Measurements from ENCODE around the gene DPF3.

DPF3 gene

DNA sequence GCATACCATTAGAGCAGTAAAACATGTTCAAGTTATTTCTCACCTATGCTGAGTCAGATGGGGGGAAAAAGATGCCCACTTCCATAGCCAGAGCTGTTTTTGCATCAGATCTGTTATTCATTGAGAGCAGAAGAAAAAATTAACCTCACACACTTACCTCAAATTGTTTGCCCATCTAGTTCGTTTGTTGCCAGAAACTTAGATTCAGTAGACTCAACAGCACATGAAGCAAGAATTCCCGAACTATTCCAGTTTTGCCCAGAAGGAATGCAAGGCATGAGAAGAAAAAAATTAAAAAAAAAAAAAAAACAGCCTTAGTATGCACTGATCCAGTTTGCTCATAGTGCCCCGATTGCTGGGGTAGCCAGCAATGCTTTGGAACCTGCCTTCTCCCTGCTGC is 12.4 kb upstream of the DPF3 start:
- no peak overlapping the region for H3K27ac ChIP-seq (ENCODE audit: low read depth, low read length)
- H3K4me2 ChIP-seq (ENCODE audit: low read depth, low read length, poor library complexity, severe bottlenecking) = no peak overlapping the region
- no peak overlapping the region for H3K4me3 ChIP-seq (ENCODE audit: insufficient read depth, low read length, poor library complexity, severe bottlenecking)

DNA sequence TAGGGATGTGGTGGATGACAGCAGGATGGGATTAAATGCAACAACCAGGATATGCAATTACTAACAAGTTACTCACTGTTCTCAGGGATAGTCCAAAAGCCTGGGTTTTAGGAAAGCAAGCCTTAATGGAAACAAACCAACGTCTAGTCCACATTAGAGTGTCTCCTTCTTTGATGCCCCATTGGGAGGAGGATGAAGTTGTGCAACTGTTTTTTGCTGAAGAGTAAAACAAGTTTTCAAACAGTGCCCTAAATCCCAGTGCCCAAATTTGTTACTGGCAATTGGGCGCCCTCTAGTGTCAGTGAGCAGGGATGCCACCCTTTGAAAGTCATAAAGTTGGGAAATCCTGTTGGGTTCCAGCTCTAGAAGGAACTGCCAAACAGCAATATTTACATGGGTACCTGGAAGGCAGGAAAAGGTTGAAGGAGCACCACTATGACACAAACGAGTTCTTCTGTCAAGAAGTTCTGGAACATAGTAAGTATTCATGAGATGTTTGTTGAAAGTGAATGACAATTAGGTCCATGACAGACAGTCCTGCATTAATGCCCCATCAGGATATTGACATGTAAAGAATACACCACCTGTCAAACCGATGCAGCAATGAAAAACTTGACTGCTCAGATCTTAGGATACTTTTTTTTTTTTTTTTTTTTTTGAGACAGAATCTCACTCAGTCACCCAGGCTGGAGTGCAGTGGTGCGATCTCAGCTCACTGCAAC is 11.1 kb upstream of the DPF3 start:
- Histone ChIP-seq H3K4me3 (ENCODE audit: insufficient read depth, low read length, poor library complexity, severe bottlenecking) (no peak overlapping the region), H3F3A (ENCODE audit: insufficient read depth) (no peaks in the 10 kb centered on the region), H3K9me2 (replicated peaks; ENCODE audit: insufficient read depth, low read length) (no peaks in the 10 kb centered on the region), H4K20me1 (ENCODE audit: low read depth, low read length) (no peaks in the 10 kb centered on the region), H3K27ac (ENCODE audit: low read depth, low read length) (no peak overlapping the region), H3K27me3 (ENCODE audit: low read length) (no peaks in the 10 kb centered on the region), H3K79me2 (ENCODE audit: insufficient read depth, low read length) (no peaks in the 10 kb centered on the region), H3K36me3 (ENCODE audit: low read length) (no peaks in the 10 kb centered on the region), H3K9me3 (ENCODE audit: insufficient read depth, low read length) (no peaks in the 10 kb centered on the region), H3K9ac (ENCODE audit: low read length) (no peak overlapping the region), H3K4me2 (ENCODE audit: low read depth, low read length, poor library complexity, severe bottlenecking) (no peak overlapping the region), H2AFZ (ENCODE audit: low read depth, low read length, severe bottlenecking) (peak overlapping the region; percentile 3)
- TF ChIP-seq, protein P1, sequence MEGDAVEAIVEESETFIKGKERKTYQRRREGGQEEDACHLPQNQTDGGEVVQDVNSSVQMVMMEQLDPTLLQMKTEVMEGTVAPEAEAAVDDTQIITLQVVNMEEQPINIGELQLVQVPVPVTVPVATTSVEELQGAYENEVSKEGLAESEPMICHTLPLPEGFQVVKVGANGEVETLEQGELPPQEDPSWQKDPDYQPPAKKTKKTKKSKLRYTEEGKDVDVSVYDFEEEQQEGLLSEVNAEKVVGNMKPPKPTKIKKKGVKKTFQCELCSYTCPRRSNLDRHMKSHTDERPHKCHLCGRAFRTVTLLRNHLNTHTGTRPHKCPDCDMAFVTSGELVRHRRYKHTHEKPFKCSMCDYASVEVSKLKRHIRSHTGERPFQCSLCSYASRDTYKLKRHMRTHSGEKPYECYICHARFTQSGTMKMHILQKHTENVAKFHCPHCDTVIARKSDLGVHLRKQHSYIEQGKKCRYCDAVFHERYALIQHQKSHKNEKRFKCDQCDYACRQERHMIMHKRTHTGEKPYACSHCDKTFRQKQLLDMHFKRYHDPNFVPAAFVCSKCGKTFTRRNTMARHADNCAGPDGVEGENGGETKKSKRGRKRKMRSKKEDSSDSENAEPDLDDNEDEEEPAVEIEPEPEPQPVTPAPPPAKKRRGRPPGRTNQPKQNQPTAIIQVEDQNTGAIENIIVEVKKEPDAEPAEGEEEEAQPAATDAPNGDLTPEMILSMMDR (IDR thresholded peaks at IDR 0.05; ENCODE audit: insufficient read depth, low read length, poor library complexity, severe bottlenecking) = peak; percentile 94
- TF ChIP-seq EZH2phosphoT487 (conservative IDR thresholded peaks at IDR 0.05; ENCODE audit: low read length) = no peak

More for the DNA sequence above, 12.4 kb upstream of the DPF3 start:
- Histone ChIP-seq H4K20me1 (ENCODE audit: low read depth, low read length) (no peaks in the 10 kb centered on the region), H3K79me2 (ENCODE audit: insufficient read depth, low read length) (no peaks in the 10 kb centered on the region), H3K9me3 (ENCODE audit: insufficient read depth, low read length) (no peaks in the 10 kb centered on the region), H3K9me2 (replicated peaks; ENCODE audit: insufficient read depth, low read length) (no peaks in the 10 kb centered on the region), H3F3A (ENCODE audit: insufficient read depth) (no peaks in the 10 kb centered on the region), H3K36me3 (ENCODE audit: low read length) (no peaks in the 10 kb centered on the region), H3K27me3 (ENCODE audit: low read length) (no peaks in the 10 kb centered on the region), H3K9ac (ENCODE audit: low read length) (no peak overlapping the region), H2AFZ (ENCODE audit: low read depth, low read length, severe bottlenecking) (no peak overlapping the region)
- no peak for TF ChIP-seq EZH2phosphoT487 (conservative IDR thresholded peaks at IDR 0.05; ENCODE audit: low read length)

DNA sequence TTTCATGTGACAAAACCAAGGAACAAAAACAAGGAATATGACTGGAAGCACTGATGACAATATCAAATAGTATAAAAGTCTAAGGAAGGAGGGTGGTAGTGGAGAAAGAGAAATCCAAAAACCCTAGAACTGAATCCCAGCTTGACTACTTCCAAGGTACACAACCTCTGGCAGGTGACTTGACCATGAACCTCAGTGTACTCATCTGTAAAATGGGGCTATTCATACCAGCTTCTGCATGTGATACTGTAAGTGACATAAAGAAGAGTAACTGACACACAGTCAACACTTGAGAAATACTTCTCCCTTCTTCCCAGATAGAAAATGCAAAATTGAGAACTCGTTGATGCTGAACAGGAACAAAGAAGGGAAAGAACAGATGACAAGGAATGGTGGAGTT is 10.3 kb upstream of the DPF3 start:
- H3K27ac ChIP-seq (ENCODE audit: low read depth, low read length) = no peak overlapping the region
- H3K79me2 ChIP-seq (ENCODE audit: insufficient read depth, low read length) = no peaks in the 10 kb centered on the region
- H4K20me1 ChIP-seq (ENCODE audit: low read depth, low read length) = no peaks in the 10 kb centered on the region
- H3K4me2 ChIP-seq (ENCODE audit: low read depth, low read length, poor library complexity, severe bottlenecking) = no peak overlapping the region
- H3K9me3 ChIP-seq (ENCODE audit: insufficient read depth, low read length) = no peaks in the 10 kb centered on the region
- no peak overlapping the region for H3K9ac ChIP-seq (ENCODE audit: low read length)
- TF ChIP-seq EZH2phosphoT487 (conservative IDR thresholded peaks at IDR 0.05; ENCODE audit: low read length) = no peak
- TF ChIP-seq, protein P1 (IDR thresholded peaks at IDR 0.05; ENCODE audit: insufficient read depth, low read length, poor library complexity, severe bottlenecking) = no peak
- H3K36me3 ChIP-seq (ENCODE audit: low read length) = no peaks in the 10 kb centered on the region
- no peak overlapping the region for H3K4me3 ChIP-seq (ENCODE audit: insufficient read depth, low read length, poor library complexity, severe bottlenecking)
- H3K27me3 ChIP-seq (ENCODE audit: low read length) = no peaks in the 10 kb centered on the region
- no peaks in the 10 kb centered on the region for H3F3A ChIP-seq (ENCODE audit: insufficient read depth)
- peak overlapping the region; percentile 3 for H2AFZ ChIP-seq (ENCODE audit: low read depth, low read length, severe bottlenecking)
- H3K9me2 ChIP-seq (replicated peaks; ENCODE audit: insufficient read depth, low read length) = no peaks in the 10 kb centered on the region

DNA sequence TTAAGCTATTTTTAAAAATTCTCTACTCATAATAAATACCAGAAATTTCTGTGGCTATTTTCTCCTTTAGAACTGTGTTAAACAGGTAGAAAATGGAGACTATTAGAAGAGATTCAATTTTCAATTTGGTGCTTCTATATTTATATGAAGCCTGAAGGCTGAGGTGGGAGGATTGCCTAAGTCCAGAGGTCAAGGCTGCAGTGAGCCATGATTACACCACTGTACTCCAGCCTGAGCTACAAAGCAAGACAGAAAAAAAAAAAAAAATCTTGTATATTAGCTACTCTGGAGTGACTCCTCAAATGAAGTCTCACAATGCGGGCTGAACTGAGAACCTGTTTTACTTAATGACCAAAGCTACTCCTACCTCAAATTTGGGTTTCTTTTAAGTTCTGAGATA is 9.8 kb upstream of the DPF3 start:
- Histone ChIP-seq H3K9me2 (replicated peaks; ENCODE audit: insufficient read depth, low read length) (no peaks in the 10 kb centered on the region), H3K4me2 (ENCODE audit: low read depth, low read length, poor library complexity, severe bottlenecking) (no peak overlapping the region), H3F3A (ENCODE audit: insufficient read depth) (no peaks in the 10 kb centered on the region), H3K27me3 (ENCODE audit: low read length) (no peaks in the 10 kb centered on the region), H3K27ac (ENCODE audit: low read depth, low read length) (no peak overlapping the region), H3K79me2 (ENCODE audit: insufficient read depth, low read length) (no peaks in the 10 kb centered on the region), H3K36me3 (ENCODE audit: low read length) (no peaks in the 10 kb centered on the region), H3K9ac (ENCODE audit: low read length) (no peak overlapping the region), H3K9me3 (ENCODE audit: insufficient read depth, low read length) (no peaks in the 10 kb centered on the region), H2AFZ (ENCODE audit: low read depth, low read length, severe bottlenecking) (no peak overlapping the region), H3K4me3 (ENCODE audit: insufficient read depth, low read length, poor library complexity, severe bottlenecking) (no peak overlapping the region), H4K20me1 (ENCODE audit: low read depth, low read length) (no peaks in the 10 kb centered on the region)
- TF ChIP-seq, protein P1 (IDR thresholded peaks at IDR 0.05; ENCODE audit: insufficient read depth, low read length, poor library complexity, severe bottlenecking) = no peak
- TF ChIP-seq EZH2phosphoT487 (conservative IDR thresholded peaks at IDR 0.05; ENCODE audit: low read length) = no peak
